ENCODE results near the gene EFNA5.

The EFNA5 gene

GRCh38 chr5:107594253-107595045, 76.3 kb downstream of the EFNA5 start:
- H3K9me3 Mint-ChIP-seq = no peaks in the 10 kb centered on the region
- H3K27ac Mint-ChIP-seq = no peak overlapping the region
- no peaks in the 10 kb centered on the region for H3K36me3 Mint-ChIP-seq
- ATAC-seq (replicated peaks) (no peak), DNase-seq (no peak)
- no peaks in the 10 kb centered on the region for H3K4me1 Mint-ChIP-seq
- peaks cover 0 to 6% of the 10 kb centered on the region in 2 donors for H3K27me3 Mint-ChIP-seq
- H3K4me3 Mint-ChIP-seq = no peak overlapping the region

- no peaks in the 10 kb centered on the region for H3K4me1 Mint-ChIP-seq
- no peak for ATAC-seq (replicated peaks)
- H3K4me3 Mint-ChIP-seq = no peak overlapping the region
- no peak overlapping the region for H3K27ac Mint-ChIP-seq
- H3K9me3 Mint-ChIP-seq = no peaks in the 10 kb centered on the region
- DNase-seq = no peak
- no peaks in the 10 kb centered on the region for H3K27me3 Mint-ChIP-seq
- H3K36me3 Mint-ChIP-seq = no peaks in the 10 kb centered on the region
Measured at GRCh38 chr5:107593009-107593408, 77.7 kb downstream of the EFNA5 start.

GRCh38 chr5:107592515-107592914, 78.2 kb downstream of the EFNA5 start:
- Mint-ChIP-seq H3K27me3 (no peaks in the 10 kb centered on the region), H3K27ac (no peak overlapping the region), H3K9me3 (no peaks in the 10 kb centered on the region), H3K36me3 (no peaks in the 10 kb centered on the region), H3K4me3 (no peak overlapping the region), H3K4me1 (no peaks in the 10 kb centered on the region)
- DNase-seq = no peak
- ATAC-seq (replicated peaks) = no peak

- H3K27me3 Mint-ChIP-seq = no peaks in the 10 kb centered on the region
- H3K4me1 Mint-ChIP-seq = no peaks in the 10 kb centered on the region
Measured at GRCh38 chr5:107590686-107591085, 80.1 kb downstream of the EFNA5 start.

GRCh38 chr5:107589520-107590193, 81.1 kb downstream of the EFNA5 start:
- H3K27me3 Mint-ChIP-seq = no peaks in the 10 kb centered on the region
- H3K27ac Mint-ChIP-seq = no peak overlapping the region
- no peak for DNase-seq
- H3K4me1 Mint-ChIP-seq = no peaks in the 10 kb centered on the region
- no peaks in the 10 kb centered on the region for H3K36me3 Mint-ChIP-seq
- no peak overlapping the region for H3K4me3 Mint-ChIP-seq
- H3K9me3 Mint-ChIP-seq = no peaks in the 10 kb centered on the region
- no peak for ATAC-seq (replicated peaks)

More at GRCh38 chr5:107590686-107591085, 80.1 kb downstream of the EFNA5 start:
- H3K9me3 Mint-ChIP-seq = no peaks in the 10 kb centered on the region
- DNase-seq = no peak
- no peak overlapping the region for H3K4me3 Mint-ChIP-seq
- H3K27ac Mint-ChIP-seq = no peak overlapping the region
- no peaks in the 10 kb centered on the region for H3K36me3 Mint-ChIP-seq
- ATAC-seq (replicated peaks) = no peak

- no peaks in the 10 kb centered on the region for H3K9me3 Mint-ChIP-seq
- H3K27me3 Mint-ChIP-seq = no peaks in the 10 kb centered on the region
- H3K4me3 Mint-ChIP-seq = no peak overlapping the region
- no peaks in the 10 kb centered on the region for H3K4me1 Mint-ChIP-seq
- ATAC-seq (replicated peaks) = no peak
- no peak for DNase-seq
- no peak overlapping the region for H3K27ac Mint-ChIP-seq
- H3K36me3 Mint-ChIP-seq = no peaks in the 10 kb centered on the region
Measured at GRCh38 chr5:107582625-107583024, 88.1 kb downstream of the EFNA5 start.

GRCh38 chr5:107580889-107581820, 89.6 kb downstream of the EFNA5 start:
- no peaks in the 10 kb centered on the region for H3K36me3 Mint-ChIP-seq
- ATAC-seq (replicated peaks) (no peak), DNase-seq (no peak)
- H3K4me3 Mint-ChIP-seq = no peak overlapping the region
- no peaks in the 10 kb centered on the region for H3K27me3 Mint-ChIP-seq
- H3K27ac Mint-ChIP-seq = no peak overlapping the region
- no peaks in the 10 kb centered on the region for H3K9me3 Mint-ChIP-seq
- no peaks in the 10 kb centered on the region for H3K4me1 Mint-ChIP-seq

GRCh38 chr5:107578051-107578635, 92.6 kb downstream of the EFNA5 start:
- no peaks in the 10 kb centered on the region for H3K9me3 Mint-ChIP-seq
- DNase-seq = no peak
- H3K27ac Mint-ChIP-seq = no peak overlapping the region
- H3K36me3 Mint-ChIP-seq = no peaks in the 10 kb centered on the region
- no peak overlapping the region for H3K4me3 Mint-ChIP-seq
- peaks cover 0 to 7% of the 10 kb centered on the region in 2 donors for H3K27me3 Mint-ChIP-seq
- H3K4me1 Mint-ChIP-seq = no peaks in the 10 kb centered on the region
- no peak for ATAC-seq (replicated peaks)

GRCh38 chr5:107577394-107577950, 93.3 kb downstream of the EFNA5 start:
- H3K27ac Mint-ChIP-seq = no peak overlapping the region
- no peaks in the 10 kb centered on the region for H3K4me1 Mint-ChIP-seq
- DNase-seq (no peak), ATAC-seq (replicated peaks) (no peak)
- H3K4me3 Mint-ChIP-seq = no peak overlapping the region
- no peaks in the 10 kb centered on the region for H3K36me3 Mint-ChIP-seq
- H3K9me3 Mint-ChIP-seq = no peaks in the 10 kb centered on the region
- peaks cover 3 to 13% of the 10 kb centered on the region in 2 donors for H3K27me3 Mint-ChIP-seq

GRCh38 chr5:107576736-107577393, 93.9 kb downstream of the EFNA5 start:
- no peak for DNase-seq
- H3K4me3 Mint-ChIP-seq = no peak overlapping the region
- no peaks in the 10 kb centered on the region for H3K36me3 Mint-ChIP-seq
- peaks cover 7 to 18% of the 10 kb centered on the region in 2 donors for H3K27me3 Mint-ChIP-seq
- H3K27ac Mint-ChIP-seq = no peak overlapping the region
- no peak for ATAC-seq (replicated peaks)
- peaks cover 2 to 5% of the 10 kb centered on the region in 2 donors for H3K4me1 Mint-ChIP-seq
- no peaks in the 10 kb centered on the region for H3K9me3 Mint-ChIP-seq

- no peak for DNase-seq
- Mint-ChIP-seq H3K4me3 (no peak overlapping the region), H3K9me3 (no peaks in the 10 kb centered on the region), H3K36me3 (no peaks in the 10 kb centered on the region), H3K27ac (no peak overlapping the region), H3K27me3 (peaks cover 7 to 19% of the 10 kb centered on the region in 2 donors), H3K4me1 (peaks cover 2 to 12% of the 10 kb centered on the region in 2 donors)
- no peak for ATAC-seq (replicated peaks)
Measured at GRCh38 chr5:107576155-107576554, 94.6 kb downstream of the EFNA5 start.

- Mint-ChIP-seq H3K9me3 (no peaks in the 10 kb centered on the region), H3K36me3 (no peaks in the 10 kb centered on the region), H3K27ac (no peak overlapping the region), H3K4me3 (no peak overlapping the region), H3K27me3 (peaks cover 7 to 23% of the 10 kb centered on the region in 2 donors), H3K4me1 (peaks cover 6 to 17% of the 10 kb centered on the region in 2 donors)
- DNase-seq = no peak
- ATAC-seq (replicated peaks) = no peak
Measured at GRCh38 chr5:107574287-107574686, 96.5 kb downstream of the EFNA5 start.

- peaks cover 6 to 17% of the 10 kb centered on the region in 2 donors for H3K4me1 Mint-ChIP-seq
- ATAC-seq (replicated peaks) = no peak
- DNase-seq = no peak
- H3K27ac Mint-ChIP-seq = no peak overlapping the region
- no peaks in the 10 kb centered on the region for H3K36me3 Mint-ChIP-seq
- H3K4me3 Mint-ChIP-seq = no peak overlapping the region
- H3K27me3 Mint-ChIP-seq = peaks cover 7 to 28% of the 10 kb centered on the region in 2 donors
- no peaks in the 10 kb centered on the region for H3K9me3 Mint-ChIP-seq
Measured at GRCh38 chr5:107572715-107573368, 97.9 kb downstream of the EFNA5 start.
